ENCODE data around the gene MICALL2.

The MICALL2 gene

DNA sequence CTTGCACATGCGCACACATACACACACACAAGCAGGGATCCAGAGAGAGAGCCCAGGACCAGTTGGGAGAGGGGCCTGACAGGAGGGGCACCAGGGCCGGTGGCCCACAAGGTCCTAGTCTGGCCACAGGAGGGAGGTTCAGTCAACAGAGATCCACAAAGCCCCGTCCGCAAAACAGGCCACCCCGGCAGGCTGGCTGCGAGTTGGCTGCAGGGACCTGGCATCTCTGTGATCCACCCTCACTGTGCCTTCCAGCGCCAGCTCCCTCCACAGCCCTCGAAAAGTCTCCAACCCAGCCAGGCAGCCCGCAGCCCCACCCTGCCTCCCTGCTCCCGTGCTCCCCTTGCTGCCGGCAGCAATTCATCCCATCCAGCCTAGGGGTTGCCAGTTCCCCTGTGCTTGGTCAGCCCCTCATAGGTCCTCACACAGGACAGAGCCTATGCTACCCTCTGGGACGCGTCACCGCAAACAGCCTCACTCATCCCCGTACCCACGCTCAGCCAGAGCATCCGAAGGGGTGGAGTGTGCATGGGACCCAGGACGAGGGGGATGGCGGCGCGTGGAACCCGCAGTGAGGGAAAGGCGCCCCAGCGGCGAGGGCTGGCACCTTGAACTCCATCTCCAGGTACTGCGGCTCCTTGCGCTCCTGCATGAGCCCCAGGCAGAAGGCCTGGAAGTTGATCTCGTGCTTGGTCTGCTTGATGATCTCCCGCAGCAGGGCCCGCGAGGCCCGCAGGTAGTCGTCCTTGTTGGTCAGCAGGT is 37.4 kb upstream of the MICALL2 start:
- Mint-ChIP-seq H3K9me3 (no peaks in the 10 kb centered on the region), H3K4me1 (ENCODE audit: low read depth) (peaks cover 5% of the 10 kb centered on the region), H3K36me3 (ENCODE audit: low read depth) (peaks cover 69% of the 10 kb centered on the region), H3K27me3 (no peaks in the 10 kb centered on the region), H3K4me3 (no peak overlapping the region), H3K27ac (no peak overlapping the region)
- no peak for DNase-seq

DNA sequence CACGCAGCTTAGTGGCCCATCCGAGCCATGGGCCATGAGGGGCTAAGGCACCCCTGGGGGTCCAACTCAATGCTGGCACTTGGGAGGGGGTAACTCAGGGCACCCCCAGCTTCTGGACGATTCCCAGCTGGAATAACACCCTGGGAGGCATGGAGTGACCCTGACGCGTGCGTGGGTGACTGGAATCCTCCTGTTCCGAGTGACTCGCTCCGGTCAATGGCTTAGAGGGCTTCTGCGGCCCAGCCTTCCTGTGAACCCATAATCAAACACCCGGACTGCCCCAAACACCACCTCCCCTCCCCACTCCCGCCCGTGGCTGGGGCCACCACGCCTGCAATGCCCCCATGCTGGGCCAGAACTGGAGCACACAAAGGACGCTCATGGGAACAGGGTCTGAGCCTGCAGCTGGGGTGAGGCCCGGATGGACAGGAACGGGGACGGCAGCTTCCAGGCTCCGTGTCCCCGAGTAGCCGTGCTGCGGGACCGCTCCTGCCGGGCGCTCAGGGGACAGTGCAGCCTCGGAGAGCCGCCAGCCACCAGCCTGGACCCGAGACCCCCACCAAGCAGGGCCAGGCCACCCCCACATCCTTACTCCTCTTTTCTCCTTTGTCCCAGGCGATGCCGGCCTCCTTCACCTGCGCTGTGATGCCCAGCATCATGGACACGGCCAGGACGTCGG is 36.4 kb upstream of the MICALL2 start:
- no peaks in the 10 kb centered on the region for H3K9me3 Mint-ChIP-seq
- peaks cover 71% of the 10 kb centered on the region for H3K36me3 Mint-ChIP-seq (ENCODE audit: low read depth)
- H3K4me3 Mint-ChIP-seq: no peak overlapping the region
- no peaks in the 10 kb centered on the region for H3K4me1 Mint-ChIP-seq (ENCODE audit: low read depth)
- DNase-seq: no peak
- no peaks in the 10 kb centered on the region for H3K27me3 Mint-ChIP-seq
- H3K27ac Mint-ChIP-seq: no peak overlapping the region

DNA sequence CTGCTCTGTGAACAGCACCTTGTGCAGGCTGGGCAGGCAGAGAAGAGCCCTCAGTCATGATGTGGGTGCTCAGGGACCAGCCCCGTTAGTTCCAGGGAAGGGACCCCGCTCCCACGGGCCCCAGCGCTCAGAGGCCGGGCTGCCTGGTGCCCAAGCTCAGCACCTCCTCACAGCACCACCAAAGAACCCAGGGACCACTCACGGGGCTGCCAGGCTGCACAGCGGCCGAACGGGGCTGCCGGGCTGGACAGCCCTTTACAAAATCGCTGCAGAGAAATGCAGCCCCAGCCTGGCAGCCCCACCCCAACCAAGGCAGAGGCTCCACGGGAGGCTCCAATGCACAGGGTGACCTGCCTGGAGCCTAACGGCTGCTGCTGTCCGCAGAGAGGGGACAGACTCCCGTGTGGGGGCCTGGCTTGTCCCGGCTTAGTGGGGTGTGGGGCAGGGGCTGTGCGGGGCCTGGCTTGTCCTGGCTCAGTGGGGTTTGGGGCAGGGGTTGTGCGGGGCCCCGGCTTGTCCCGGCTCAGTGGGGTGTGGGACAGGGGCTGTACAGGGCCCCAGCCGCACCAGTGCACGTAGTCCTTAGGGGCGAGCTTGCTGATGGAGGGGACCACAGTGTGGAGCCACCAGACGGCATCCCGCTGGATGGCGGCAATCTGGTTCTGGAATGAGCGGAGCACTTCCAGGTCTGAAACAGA is 35.7 kb upstream of the MICALL2 start:
- Mint-ChIP-seq H3K9me3 (no peaks in the 10 kb centered on the region), H3K27ac (no peak overlapping the region), H3K36me3 (ENCODE audit: low read depth) (peaks cover 70% of the 10 kb centered on the region), H3K4me3 (no peak overlapping the region), H3K27me3 (no peaks in the 10 kb centered on the region), H3K4me1 (ENCODE audit: low read depth) (no peaks in the 10 kb centered on the region)
- DNase-seq: no peak

DNA sequence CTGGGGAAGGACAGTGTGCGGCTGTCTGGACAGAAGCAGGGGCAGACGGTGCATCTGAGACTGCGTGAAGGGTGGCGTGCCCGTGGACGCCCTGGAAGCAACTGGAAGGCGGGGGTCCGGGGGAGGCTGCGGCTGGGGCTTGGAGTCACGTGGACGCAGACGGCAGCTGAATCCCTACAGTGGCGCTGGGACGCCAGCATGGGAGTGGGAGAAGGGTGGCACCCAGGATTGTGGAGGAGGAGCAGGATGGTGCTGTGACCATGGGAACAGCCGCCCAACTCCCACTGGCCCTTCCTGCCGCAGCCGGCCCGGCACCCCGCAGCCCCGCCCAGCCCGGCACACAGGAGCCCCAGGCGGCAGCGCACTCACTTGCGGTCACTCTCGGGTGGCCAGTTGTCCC is 35.2 kb upstream of the MICALL2 start:
- H3K4me1 Mint-ChIP-seq (ENCODE audit: low read depth): no peaks in the 10 kb centered on the region
- H3K36me3 Mint-ChIP-seq (ENCODE audit: low read depth): peaks cover 71% of the 10 kb centered on the region
- no peak overlapping the region for H3K4me3 Mint-ChIP-seq
- no peaks in the 10 kb centered on the region for H3K27me3 Mint-ChIP-seq
- no peaks in the 10 kb centered on the region for H3K9me3 Mint-ChIP-seq
- DNase-seq: no peak
- no peak overlapping the region for H3K27ac Mint-ChIP-seq

DNA sequence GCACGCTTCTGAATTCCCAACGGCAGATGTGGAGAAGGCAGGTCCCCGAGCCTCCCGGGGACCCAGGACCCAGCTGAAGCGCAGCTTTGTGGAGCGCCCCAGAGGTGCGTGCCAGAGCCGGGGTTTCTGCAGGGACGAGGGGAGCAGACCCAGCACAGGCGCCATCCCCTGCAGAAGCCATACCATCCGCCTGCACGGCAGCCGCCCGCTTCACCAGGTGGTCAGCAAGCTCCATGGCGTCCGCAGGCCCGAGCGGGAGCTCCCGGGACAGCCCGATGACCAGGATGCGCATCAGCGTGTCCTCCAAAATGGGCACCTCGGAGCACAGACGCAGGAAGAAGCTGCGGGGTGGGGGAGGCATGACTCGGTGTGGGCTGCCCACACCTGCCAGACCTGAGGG is 34.3 kb upstream of the MICALL2 start:
- Mint-ChIP-seq H3K4me1 (ENCODE audit: low read depth) (no peaks in the 10 kb centered on the region), H3K9me3 (no peaks in the 10 kb centered on the region), H3K27me3 (no peaks in the 10 kb centered on the region), H3K36me3 (ENCODE audit: low read depth) (peaks cover 80% of the 10 kb centered on the region), H3K27ac (no peak overlapping the region), H3K4me3 (no peak overlapping the region)
- no peak for DNase-seq

DNA sequence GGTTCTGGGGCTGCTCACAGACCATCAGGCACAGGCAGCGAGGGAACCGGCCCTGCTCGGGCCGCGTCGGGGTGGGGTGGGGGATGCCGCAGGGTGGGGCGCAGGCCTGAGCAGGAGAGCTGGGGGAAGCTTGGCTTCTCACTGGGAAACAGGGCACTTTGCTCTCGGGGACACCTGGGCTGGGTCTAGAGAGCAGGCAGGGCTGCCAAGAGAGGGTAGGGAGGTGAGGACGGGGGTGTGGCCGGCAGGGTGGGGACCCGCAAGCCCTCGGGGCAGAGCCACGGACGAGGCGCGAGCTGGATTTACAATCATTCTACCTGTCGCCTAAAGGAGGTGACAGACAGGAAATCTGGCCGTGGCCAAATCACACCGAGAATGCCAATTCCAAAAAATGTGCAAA is 33.9 kb upstream of the MICALL2 start:
- no peak for DNase-seq
- Mint-ChIP-seq H3K27me3 (no peaks in the 10 kb centered on the region), H3K4me3 (no peak overlapping the region), H3K4me1 (ENCODE audit: low read depth) (no peaks in the 10 kb centered on the region), H3K36me3 (ENCODE audit: low read depth) (peaks cover 81% of the 10 kb centered on the region), H3K27ac (no peak overlapping the region), H3K9me3 (no peaks in the 10 kb centered on the region)

DNA sequence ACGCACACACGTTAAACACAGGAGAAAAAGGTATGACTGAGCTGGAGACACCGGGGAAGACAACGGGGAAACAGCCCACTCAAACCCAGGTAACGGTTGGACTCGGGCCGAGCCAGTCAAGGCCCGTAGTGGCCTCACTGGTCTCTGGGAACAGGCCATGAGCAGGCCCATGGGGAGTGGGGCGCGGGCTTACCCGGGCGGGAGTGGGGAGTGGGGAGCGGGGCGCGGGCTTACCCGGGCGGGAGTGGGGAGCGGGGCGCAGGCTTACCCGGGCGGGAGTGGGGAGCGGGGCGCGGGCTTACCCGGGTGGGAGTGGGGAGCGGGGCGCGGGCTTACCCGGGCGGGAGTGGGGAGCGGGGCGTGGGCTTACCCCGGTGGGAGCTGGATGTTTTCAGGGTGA is 33.4 kb upstream of the MICALL2 start:
- H3K9me3 Mint-ChIP-seq: no peaks in the 10 kb centered on the region
- H3K27ac Mint-ChIP-seq: no peak overlapping the region
- peaks cover 81% of the 10 kb centered on the region for H3K36me3 Mint-ChIP-seq (ENCODE audit: low read depth)
- H3K4me3 Mint-ChIP-seq: no peak overlapping the region
- H3K27me3 Mint-ChIP-seq: no peaks in the 10 kb centered on the region
- no peak for DNase-seq
- H3K4me1 Mint-ChIP-seq (ENCODE audit: low read depth): no peaks in the 10 kb centered on the region

DNA sequence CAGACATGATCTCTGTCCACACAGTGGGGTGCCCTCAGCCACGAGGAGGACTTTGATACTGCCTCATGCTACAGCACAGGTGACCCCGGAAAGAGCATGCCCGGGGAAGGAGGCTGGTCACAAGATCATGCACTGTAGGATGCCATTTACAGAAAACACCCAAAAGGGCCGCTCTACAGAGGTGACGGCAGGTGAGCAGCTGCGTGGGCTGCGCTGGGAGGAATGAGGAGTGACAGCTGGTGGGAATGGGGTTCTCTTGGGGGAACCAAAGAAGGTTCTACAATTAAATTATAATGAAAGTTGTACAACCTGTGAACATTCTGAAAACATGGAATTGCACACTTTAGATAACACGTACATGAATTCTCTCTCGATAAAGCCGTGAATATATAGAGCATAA is 33.0 kb upstream of the MICALL2 start:
- Mint-ChIP-seq H3K4me1 (ENCODE audit: low read depth) (no peaks in the 10 kb centered on the region), H3K4me3 (no peak overlapping the region), H3K9me3 (no peaks in the 10 kb centered on the region), H3K27ac (no peak overlapping the region), H3K27me3 (no peaks in the 10 kb centered on the region), H3K36me3 (ENCODE audit: low read depth) (peaks cover 78% of the 10 kb centered on the region)
- no peak for DNase-seq

DNA sequence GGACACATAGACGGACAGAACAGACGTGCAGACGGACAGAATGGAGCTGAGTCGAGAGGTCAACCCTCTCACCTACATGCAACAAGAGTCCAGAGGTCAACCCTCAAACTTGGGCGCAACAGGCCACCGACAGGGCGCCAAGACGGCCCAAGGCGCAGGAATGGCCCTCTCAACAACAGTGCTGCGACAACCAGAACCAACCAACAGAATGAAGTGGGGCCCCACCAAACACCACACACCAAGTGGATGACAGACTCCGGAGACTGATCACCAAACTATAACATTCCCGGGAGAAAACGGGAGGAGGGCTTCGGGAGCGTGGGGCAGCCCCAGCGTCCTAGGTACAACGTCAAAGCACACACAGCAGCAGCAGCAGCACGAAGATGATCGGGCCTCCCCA is 31.6 kb upstream of the MICALL2 start:
- no peaks in the 10 kb centered on the region for H3K27me3 Mint-ChIP-seq
- peaks cover 75% of the 10 kb centered on the region for H3K36me3 Mint-ChIP-seq (ENCODE audit: low read depth)
- no peak for DNase-seq
- no peaks in the 10 kb centered on the region for H3K4me1 Mint-ChIP-seq (ENCODE audit: low read depth)
- H3K9me3 Mint-ChIP-seq: no peaks in the 10 kb centered on the region
- H3K27ac Mint-ChIP-seq: no peak overlapping the region
- no peak overlapping the region for H3K4me3 Mint-ChIP-seq

DNA sequence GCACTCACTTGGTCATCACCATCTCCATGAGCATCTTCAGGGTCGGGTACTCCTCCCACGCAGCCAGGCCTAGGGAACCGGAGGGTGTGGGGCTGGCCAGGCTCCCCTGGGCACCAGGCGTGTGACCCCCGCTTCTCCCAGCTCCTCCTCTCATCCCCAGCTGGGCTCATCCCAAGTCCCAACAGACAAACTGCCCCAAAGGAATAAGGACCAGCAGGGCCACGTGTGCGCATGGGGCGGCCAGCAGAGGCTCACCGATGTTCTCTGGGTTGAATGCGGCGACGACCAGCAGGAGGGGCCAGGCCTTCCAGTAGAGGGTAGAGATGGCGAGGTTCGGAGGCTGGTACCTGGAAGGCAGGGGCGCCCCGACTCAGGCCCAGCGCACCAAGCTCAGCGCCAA is 30.1 kb upstream of the MICALL2 start:
- Mint-ChIP-seq H3K4me1 (ENCODE audit: low read depth) (no peaks in the 10 kb centered on the region), H3K4me3 (no peak overlapping the region), H3K9me3 (no peaks in the 10 kb centered on the region), H3K27me3 (no peaks in the 10 kb centered on the region), H3K36me3 (ENCODE audit: low read depth) (peaks cover 79% of the 10 kb centered on the region), H3K27ac (no peak overlapping the region)
- DNase-seq: no peak

DNA sequence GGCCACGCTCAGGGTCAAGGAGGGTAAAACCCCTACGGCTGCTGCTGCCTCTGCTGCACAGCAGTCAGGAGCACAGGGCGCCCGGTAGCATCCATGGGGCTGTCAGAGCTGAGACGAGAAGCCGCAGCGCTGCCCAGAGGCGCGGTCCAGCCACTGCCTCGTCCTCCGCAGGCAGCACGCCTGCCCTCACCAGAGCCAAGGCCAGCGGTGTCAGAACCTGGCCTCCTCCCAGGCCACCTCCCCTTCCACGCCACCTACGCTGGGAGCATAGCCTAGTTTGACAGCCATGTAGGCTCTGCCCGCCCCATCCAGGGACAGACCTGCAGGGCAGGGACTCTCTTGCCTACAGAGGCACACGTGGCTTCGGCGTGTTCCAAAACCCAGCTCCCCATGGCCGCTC is 28.7 kb upstream of the MICALL2 start:
- no peak for DNase-seq
- no peaks in the 10 kb centered on the region for H3K27me3 Mint-ChIP-seq
- no peak overlapping the region for H3K4me3 Mint-ChIP-seq
- peaks cover 82% of the 10 kb centered on the region for H3K36me3 Mint-ChIP-seq (ENCODE audit: low read depth)
- H3K27ac Mint-ChIP-seq: no peak overlapping the region
- H3K9me3 Mint-ChIP-seq: no peaks in the 10 kb centered on the region
- no peaks in the 10 kb centered on the region for H3K4me1 Mint-ChIP-seq (ENCODE audit: low read depth)

DNA sequence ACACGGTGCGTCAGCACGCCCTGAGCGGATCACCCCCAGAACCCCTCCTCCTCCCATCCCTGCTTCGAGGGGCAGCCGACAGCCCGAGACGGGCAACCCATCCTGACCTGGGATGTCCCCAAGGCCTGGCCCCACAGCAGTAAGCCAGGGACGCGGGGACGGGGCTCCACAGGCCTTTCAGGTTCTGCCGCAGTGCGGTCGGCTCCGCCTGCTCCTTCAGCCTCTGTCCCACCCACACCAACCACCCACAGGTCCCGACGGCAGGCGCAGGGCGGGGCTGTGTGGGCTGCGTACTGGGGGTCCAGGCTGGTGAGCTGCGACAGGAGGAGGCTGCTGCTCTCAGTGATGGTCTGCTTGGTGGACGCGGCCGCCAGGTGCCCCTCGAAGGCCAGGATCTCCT is 28.2 kb upstream of the MICALL2 start:
- DNase-seq: no peak
- peaks cover 84% of the 10 kb centered on the region for H3K36me3 Mint-ChIP-seq (ENCODE audit: low read depth)
- H3K27ac Mint-ChIP-seq: no peak overlapping the region
- no peak overlapping the region for H3K4me3 Mint-ChIP-seq
- no peaks in the 10 kb centered on the region for H3K27me3 Mint-ChIP-seq
- no peaks in the 10 kb centered on the region for H3K9me3 Mint-ChIP-seq
- H3K4me1 Mint-ChIP-seq (ENCODE audit: low read depth): no peaks in the 10 kb centered on the region

DNA sequence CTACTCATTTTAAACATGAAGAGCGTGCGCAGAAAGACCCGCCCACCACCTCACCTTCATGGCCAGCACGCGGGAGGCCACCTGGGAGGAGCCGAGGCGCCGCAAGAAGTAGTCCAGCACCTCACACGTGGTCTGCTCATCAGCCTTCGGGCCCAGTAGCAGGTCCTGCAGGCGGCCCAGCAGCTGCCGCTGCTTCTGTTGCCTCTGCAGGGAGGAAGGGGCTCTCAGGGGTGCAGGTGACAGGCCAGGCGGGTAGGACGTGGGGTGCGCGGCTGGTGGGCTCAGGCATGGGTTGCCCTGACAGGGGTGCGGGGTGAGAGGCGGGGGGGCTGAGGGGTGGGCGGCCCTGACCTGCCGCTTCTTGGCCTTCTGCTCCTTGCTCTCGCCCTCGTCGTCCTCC is 27.3 kb upstream of the MICALL2 start:
- H3K4me1 Mint-ChIP-seq (ENCODE audit: low read depth): no peaks in the 10 kb centered on the region
- H3K36me3 Mint-ChIP-seq (ENCODE audit: low read depth): peaks cover 82% of the 10 kb centered on the region
- H3K4me3 Mint-ChIP-seq: no peak overlapping the region
- no peak for DNase-seq
- no peaks in the 10 kb centered on the region for H3K9me3 Mint-ChIP-seq
- H3K27ac Mint-ChIP-seq: no peak overlapping the region
- H3K27me3 Mint-ChIP-seq: no peaks in the 10 kb centered on the region

DNA sequence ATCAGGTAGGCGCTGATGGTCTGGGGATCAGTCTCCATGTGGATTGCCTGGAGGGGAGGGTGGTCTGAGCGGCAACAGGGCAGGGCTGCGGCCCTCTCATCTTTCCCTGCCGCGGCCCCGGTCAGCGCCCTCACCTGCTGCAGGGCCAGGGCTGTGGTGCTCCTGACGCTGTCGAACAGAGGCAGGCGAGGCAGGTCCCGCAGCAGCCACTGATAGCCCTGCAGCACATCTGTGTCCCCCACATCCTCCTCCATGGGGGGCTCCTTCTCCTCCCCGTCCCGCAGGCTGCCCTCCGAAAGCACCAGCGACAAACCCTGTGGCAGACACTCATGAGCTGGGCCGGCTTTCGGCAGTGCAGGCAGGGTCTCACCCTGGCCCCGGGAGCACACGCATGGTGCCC is 25.9 kb upstream of the MICALL2 start:
- Mint-ChIP-seq H3K36me3 (ENCODE audit: low read depth) (peaks cover 76% of the 10 kb centered on the region), H3K4me3 (no peak overlapping the region), H3K9me3 (no peaks in the 10 kb centered on the region), H3K27me3 (no peaks in the 10 kb centered on the region), H3K4me1 (ENCODE audit: low read depth) (no peaks in the 10 kb centered on the region), H3K27ac (no peak overlapping the region)
- no peak for DNase-seq

DNA sequence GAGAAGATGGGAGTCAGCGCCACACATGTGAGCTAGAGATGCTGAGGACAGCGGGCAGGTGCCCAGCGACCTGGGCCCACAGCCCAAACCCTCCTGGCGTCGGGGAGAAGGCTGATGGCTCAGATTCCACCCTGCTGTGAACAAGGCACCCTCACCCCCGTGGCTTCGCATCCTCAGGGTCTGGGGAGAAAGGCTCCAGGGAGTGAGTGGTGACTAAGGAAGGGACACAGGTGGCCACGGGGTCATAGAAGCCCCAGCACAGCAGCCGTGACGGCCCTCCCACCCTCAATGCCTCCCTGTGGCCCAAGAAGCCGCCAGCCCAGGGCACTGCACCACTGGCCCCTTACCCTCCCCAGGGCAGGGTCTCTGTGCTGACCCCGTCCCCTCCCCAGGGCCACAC is 25.3 kb upstream of the MICALL2 start:
- H3K4me1 Mint-ChIP-seq (ENCODE audit: low read depth): no peaks in the 10 kb centered on the region
- no peak overlapping the region for H3K4me3 Mint-ChIP-seq
- no peaks in the 10 kb centered on the region for H3K9me3 Mint-ChIP-seq

More for the DNA sequence above, 25.3 kb upstream of the MICALL2 start:
- Mint-ChIP-seq H3K27ac (no peak overlapping the region), H3K27me3 (no peaks in the 10 kb centered on the region), H3K36me3 (ENCODE audit: low read depth) (peaks cover 74% of the 10 kb centered on the region)
- no peak for DNase-seq

Measured in activated T-cell treated with anti-CD3 and anti-CD28 coated beads, Interleukin-2, amount 50 U/mL, for 24 hours (primary cell).